GM18867 (cell line): ENCODE data around the gene ZFP14.
"Not testable (repeated sequence)": the region's sequence is repeated elsewhere in the genome, so short reads cannot be mapped to it uniquely, and the experiment has no call there.

ENCODE experiments used
- ATAC-seq: cut with Tn5 transposase; IDR thresholded peaks from one replicate; pipeline ENCODE4 v1.9.1; 2021; ENCODE audit warnings: mild to moderate bottlenecking, moderate library complexity; ENCODE audit not compliant: unreplicated experiment

The ZFP14 gene

DNA sequence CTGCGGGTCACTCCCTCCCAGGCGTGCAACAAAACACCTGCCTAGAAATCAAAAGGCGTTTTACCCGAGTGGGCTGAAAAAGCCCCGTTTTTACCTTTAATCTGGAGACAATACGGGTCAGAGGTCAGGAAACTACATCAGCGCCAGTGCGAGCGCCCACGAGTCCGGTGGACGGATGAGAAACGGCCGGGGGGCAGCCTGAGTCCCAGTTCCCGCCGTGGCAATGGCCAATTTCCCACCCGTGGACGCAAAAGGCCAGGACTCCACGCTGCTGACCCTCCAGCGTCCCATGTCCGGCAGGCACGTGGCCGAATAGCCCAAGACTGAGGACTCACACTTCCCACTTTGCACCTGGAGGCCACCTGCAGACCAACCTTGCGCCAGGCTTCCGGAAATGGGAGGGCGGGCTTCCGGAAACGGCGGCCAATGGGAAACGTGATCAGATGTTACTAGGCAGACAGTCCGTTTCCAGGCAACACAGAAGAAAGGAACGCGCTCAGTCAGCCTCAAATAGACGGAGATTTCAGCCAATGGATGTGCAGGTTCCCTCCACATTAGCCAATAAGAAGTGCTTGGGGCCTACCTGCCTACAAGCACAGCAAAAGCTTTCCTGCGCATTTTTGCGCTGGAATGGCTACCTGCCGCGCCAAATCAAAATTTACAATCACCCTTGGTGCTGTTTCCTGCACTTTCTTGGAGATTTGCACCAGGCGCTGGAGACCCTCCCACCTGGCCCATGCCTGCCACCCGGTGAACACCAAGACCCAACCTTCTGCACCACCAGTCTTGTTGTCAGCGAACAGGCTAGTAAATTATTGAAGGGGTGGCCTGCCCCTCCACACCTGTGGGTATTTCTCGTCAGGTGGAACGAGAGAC lies 47.4 kb downstream of the ZFP14 start:
- ATAC-seq, result no peak

DNA sequence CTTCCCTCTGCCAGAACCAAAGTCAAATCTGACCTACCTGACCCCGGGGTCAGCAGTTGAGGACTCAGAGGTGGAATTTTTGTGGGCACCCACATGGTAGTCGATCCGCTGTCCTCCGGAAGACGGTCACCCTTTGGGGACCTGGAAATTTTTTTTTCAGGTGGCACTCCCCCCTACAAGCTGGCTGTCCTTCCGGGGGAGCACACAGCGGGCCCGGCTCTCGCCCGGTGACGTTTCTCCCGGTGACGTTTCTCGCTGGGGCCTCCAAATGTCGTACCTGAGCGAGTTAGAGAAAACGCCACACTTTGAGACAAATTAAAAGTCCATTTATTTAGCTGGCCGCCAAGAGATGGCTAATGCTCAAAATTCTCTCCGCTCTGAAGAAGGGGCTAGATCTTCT lies 48.8 kb downstream of the ZFP14 start:
- no peak for ATAC-seq

DNA sequence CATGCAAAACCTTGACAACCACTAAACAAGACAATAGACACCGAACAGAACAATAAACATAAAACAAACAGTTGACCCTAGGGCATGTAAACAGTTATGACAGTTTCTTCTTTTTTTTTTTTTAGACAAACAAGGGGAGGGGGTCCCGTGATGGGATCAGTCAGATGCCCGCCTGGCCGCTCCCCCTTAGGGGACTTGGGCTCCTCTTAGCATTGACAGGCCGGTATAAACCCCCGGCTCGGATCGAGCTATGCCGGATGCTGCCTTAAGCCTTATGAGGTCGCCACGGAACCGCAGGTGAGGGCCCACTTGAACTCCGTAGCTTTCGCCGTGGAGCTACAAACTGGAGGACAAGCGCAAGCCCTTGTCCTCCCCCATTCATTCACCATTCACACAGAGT lies 49.5 kb downstream of the ZFP14 start:
- ATAC-seq, result not testable (repeated sequence)

DNA sequence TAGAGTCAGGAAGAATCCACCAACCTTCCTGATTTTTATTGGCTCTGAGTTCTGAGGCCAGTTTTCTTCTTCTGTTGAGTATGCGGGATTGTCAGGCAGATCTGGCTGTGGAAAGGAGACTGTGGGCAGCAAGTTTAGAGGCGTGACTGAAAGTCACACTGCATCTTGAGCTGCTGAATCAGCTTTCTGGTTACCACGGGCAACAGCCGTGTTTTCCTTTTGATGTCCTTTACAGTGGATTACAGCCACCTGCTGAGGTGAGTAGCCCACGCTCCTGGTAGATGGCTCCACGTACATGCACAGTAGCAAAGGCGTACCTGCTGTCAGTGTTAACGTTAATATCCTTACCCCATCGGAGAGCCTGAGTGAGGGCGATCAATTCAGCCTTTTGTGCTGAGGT lies 52.4 kb downstream of the ZFP14 start:
- not testable (repeated sequence) for ATAC-seq

DNA sequence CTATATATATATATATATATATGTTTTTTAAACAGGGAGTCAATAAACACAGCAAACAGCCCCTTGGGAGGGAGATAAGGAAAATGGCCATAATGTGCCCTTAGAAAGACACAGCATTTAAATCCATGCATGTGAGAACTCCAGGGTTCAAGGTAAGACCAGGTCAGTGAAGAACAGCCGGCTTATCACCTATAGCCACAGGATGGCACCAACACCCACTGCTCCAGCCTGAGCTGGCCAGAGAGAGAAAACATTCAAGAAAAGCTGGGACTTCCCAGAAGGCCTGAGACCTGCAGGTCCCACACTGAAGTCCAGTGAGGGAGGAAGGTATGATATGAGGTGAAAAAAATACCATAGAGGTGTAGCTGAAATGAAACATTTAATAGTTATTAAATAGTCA lies 63.8 kb downstream of the ZFP14 start:
- ATAC-seq, result not testable (repeated sequence)

DNA sequence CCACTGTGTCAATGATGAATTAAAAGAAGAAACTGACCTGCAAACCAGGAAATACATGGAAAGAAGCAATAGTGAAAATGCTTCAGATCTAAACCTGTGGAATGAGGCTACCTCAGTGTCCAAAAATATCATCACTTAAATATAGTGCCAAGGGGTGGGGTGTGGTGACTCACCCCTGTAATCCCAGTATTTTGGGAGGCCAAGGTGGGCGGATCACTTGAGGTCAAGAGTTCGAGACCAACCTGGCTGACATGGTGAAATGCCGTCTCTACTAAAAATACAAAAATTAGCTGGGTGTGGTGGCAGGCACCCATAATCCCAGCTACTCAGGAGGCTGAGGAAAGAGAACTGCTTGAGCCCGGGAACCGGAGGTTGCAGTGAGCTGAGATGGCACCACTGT lies 64.9 kb downstream of the ZFP14 start:
- ATAC-seq, result not testable (repeated sequence)

DNA sequence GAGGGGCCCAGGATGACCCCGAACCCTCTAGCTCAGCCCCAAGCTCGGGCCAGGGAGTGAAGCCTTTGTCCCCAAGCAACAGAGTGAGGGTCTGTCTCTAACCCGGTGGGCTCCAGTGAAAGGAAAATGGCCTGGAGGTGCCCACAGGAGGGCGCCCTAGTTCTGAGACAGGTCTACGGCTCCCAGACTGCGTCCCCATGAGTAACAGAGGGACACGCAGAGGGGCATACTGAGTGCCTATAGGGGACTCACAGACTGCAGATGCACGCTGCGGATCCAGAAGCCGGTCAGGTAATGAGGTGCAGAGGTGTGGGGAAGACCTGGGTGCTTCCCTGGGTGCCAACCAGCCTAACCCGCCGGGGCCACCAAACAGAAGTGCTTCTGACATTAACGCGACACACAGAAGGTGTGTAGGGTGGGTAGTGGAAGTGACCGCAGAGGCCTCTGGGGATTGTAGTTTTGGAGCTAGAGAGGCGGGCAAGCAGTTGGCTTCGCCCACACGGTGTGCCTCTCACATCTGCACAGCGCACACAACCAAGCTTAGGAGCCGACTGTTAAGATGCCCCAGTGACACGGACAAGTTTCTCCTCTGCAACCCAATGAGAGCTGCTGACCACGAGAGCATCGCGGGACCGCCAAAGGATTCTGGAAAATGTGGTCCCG lies 67.8 kb downstream of the ZFP14 start:
- ATAC-seq, result not testable (repeated sequence)

DNA sequence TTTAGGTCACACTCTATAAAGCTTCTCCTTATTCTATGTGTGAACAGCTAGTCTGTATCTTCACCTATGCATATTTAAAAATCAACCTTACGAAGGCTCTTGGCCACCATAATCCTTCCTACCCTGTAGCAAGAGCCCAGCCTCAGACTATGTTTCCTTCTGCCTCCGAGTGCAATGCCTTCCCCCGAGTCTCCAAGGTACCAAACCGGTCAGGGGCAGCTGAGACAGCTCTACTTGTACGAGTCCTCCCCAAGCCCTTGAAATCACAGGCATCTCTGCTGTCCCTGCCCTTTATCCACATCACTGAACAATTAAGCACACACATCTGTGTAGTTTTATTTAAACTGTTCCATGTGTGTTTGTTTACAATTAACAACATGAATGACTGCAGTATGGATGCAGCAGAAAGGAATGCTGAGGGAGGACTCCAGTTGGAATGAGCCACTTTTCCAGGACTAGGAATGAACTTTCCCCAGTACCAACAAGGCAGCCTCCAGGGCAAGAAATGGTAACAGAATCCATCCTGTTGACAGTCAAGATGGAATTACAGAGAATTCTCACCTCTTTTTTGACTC lies 68.5 kb downstream of the ZFP14 start:
- not testable (repeated sequence) for ATAC-seq

DNA sequence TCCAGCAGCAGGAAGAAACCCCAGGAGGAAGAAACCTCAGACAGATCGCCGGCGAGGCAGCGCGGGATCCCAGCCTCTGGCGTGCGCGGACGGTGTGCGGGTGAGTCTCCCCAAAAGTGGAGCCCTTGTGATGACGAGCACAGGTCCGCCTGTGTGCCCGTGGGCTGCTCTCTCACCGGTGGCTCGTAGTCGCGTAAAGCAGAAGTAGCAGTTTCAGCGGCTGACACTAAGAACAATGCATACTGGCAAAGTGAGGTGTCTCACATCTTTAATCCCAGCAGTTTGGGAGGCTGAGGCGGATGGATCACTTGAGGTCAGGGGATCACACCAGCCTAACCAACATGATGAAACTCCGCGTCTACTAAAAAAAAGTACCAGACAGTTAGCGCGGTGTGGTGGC lies 69.2 kb downstream of the ZFP14 start:
- not testable (repeated sequence) for ATAC-seq

DNA sequence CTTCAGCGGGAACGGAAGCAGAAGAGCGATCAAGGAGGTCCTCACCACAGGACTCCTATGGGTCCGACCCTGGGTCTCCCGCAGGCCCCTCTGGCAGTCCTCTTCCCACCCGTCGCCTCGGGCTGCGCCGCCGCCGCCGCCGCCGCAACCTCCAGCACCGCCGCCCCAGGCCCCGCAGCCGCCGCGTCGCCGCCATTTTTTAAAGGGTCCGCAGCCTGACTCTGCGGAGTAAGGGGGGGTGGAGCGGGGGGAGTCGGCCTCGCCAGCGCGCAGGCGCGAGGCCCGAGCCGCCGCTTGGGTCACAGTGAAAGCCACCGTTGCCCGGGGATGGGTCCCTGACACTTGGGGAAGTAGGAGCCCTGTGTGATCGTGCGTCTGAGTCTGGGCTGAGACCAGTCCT lies 69.7 kb downstream of the ZFP14 start:
- not testable (repeated sequence) for ATAC-seq

DNA sequence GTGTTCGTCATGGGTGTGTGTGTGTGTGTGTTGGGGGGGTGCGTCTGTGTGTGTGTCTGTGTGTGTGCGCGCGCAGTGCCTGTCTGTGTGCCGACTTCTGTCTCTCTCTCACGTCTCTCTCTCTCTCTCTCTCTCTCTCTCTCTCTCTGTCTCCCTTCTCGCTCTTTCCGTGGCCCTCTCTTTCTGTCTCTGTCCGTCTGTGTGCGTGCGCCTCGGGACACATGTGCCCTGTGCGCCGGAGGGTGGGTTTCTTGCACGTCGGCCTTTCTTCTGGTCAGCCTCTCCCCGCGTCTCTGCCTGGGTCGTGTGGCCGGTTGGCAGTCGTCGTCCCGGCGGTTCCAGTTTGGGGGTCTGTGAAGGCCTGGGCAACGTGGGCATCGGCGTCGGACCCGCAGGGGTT lies 86.7 kb downstream of the ZFP14 start:
- ATAC-seq, result not testable (repeated sequence)
